HG02642 (cell line): ENCODE data around the gene C13orf46.
"Not testable (repeated sequence)": the region's sequence is repeated elsewhere in the genome, so short reads cannot be mapped to it uniquely, and the experiment has no call there.

ENCODE experiments used
- ATAC-seq: cut with Tn5 transposase; IDR thresholded peaks from one replicate; pipeline ENCODE4 v1.9.1; 2021; ENCODE audit warnings: mild to moderate bottlenecking; ENCODE audit not compliant: unreplicated experiment, poor library complexity

The C13orf46 gene

GRCh38 chr13:113914333-113915011, 59.4 kb downstream of the C13orf46 start:
- no peak for ATAC-seq

- ATAC-seq = not testable (repeated sequence)
These were observed 60.0 kb downstream of the C13orf46 start for GRCh38 chr13:113913838-113914237.

GRCh38 chr13:113913408-113913807, 60.5 kb downstream of the C13orf46 start:
- not testable (repeated sequence) for ATAC-seq

GRCh38 chr13:113912596-113912995, 61.3 kb downstream of the C13orf46 start:
- no peak for ATAC-seq

- no peak for ATAC-seq
These were observed 66.0 kb downstream of the C13orf46 start for GRCh38 chr13:113907635-113908617.

- no peak for ATAC-seq
These were observed 67.3 kb downstream of the C13orf46 start for GRCh38 chr13:113906571-113906970.

GRCh38 chr13:113905942-113906341, 67.9 kb downstream of the C13orf46 start:
- no peak for ATAC-seq

GRCh38 chr13:113905018-113905417, 68.9 kb downstream of the C13orf46 start:
- ATAC-seq = no peak

- no peak for ATAC-seq
These were observed 69.5 kb downstream of the C13orf46 start for GRCh38 chr13:113904411-113904810.

GRCh38 chr13:113903912-113904311, 70.0 kb downstream of the C13orf46 start:
- ATAC-seq = no peak
